CD4-positive, alpha-beta T cell treated with Interferon alpha-2 for 1 hour (primary cell): ENCODE data around the gene KRT86.
"Not testable (repeated sequence)": the region's sequence is repeated elsewhere in the genome, so short reads cannot be mapped to it uniquely, and the experiment has no call there.

ENCODE experiments used
- DNase-seq, 2 donors: peaks; one replicate each; pipeline ENCODE4 v3.0.0-alpha.2; 2020 to 2022

The KRT86 gene

GRCh38 chr12:52238916-52239646 is 35.4 kb upstream of the KRT86 start:
- no peak for DNase-seq

- no peak for DNase-seq
These were observed 34.7 kb upstream of the KRT86 start for GRCh38 chr12:52239767-52240166.

DNA sequence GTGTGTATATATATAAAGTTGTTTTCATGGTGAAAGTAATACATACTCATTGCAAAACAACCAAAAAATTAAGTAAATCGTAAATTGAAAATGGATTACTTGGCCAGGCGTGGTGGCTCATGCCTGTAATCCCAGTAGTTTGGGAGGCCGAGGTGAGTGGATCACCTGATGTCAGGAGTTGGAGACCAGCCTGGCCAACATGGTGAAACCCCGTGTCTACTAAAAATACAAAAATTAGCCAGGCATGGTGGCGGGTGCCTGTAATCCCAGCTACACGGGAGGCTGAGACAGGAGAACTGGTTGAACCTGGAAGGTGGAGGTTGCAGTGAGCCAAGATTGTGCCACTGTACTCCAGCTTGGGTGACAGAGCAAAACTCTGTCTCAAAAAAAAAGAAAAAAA is 34.2 kb upstream of the KRT86 start:
- not testable (repeated sequence) for DNase-seq

DNA sequence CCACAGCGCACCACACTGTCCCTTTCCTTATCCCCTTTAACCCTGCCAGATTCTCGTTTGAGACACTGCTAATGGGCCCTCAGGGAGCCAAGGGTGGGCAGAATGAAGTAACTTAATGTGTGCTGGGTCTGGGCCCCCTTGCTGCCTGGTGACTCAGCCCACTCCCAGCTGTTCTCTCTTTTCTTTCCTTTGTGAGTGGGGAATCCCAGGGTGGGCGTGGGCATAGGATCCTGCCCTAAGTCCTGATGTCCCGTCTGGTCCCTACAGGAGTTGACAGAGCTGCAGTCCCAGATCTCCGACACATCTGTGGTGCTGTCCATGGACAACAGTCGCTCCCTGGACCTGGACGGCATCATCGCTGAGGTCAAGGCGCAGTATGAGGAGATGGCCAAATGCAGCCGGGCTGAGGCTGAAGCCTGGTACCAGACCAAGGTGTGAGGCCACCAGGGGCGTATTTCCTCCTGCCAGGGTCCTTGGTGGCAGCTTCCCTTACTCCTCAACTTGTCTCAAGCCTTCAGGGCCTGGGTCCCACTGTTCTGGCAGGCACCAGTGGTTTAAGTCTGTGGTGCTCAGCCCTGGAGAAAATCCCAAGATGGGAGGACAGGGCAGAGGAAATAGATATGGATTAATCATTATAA is 33.1 kb upstream of the KRT86 start:
- no peak for DNase-seq

- DNase-seq = no peak
These were observed 31.8 kb upstream of the KRT86 start for GRCh38 chr12:52242442-52243258.

GRCh38 chr12:52243259-52243855 is 31.1 kb upstream of the KRT86 start:
- no peak for DNase-seq

DNA sequence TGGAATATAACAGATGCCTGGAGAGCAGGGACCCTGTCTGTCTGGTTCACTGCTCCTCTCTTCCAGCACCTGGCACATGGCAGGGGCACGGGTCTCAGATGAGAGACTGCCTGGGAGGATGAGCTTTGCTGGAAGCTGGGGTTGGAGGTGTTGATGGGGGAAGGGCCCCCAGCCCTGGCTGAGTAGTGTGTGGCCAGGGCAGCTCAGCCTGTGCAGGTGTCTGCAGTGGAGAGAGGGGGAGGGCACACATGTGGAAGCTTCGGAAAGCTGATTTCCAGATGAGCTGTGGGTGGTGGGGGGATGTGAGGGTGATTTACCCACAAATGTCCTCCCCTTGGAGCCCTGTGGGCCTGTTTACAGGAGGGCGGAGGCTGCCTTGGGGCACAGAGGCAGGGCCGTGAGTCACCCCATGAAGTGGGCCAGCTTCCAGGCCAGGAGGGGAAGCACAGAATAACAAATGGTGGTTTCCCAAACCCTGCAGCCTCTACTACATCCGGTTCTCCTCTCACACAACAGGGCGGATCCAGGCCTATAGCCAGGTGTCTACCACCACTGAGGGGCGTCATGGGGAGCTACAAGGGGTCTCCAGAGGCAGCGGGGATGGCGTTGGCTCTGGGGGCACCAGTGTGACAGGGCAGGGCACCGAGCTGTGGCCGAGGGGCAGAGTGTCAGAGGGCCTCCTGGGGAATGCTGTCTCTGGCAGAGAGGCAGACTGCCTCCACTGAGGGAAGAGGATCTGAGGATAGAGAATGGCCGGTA is 30.4 kb upstream of the KRT86 start:
- peak; percentile 58 to 60 for DNase-seq

DNA sequence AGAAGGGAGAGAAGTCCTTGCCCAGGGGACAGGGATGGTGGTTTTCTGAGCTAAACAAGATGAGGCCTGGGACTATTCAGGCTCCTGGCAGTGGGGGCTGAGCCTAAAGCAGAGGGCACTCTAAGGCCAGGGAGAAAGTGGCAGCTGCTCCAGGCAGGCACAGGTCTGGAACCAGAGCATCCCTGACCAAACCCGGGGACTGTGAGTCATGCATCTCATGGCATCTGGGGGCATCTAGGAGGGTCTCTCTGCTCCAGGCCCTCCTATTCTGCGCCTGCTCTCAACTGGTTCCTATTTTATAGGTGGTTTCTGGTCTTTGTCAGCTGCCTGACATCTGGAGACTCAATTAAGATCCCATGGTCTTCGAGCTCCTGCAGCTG is 29.8 kb upstream of the KRT86 start:
- no peak for DNase-seq

- no peak for DNase-seq
These were observed 29.0 kb upstream of the KRT86 start for GRCh38 chr12:52245259-52245961.

DNA sequence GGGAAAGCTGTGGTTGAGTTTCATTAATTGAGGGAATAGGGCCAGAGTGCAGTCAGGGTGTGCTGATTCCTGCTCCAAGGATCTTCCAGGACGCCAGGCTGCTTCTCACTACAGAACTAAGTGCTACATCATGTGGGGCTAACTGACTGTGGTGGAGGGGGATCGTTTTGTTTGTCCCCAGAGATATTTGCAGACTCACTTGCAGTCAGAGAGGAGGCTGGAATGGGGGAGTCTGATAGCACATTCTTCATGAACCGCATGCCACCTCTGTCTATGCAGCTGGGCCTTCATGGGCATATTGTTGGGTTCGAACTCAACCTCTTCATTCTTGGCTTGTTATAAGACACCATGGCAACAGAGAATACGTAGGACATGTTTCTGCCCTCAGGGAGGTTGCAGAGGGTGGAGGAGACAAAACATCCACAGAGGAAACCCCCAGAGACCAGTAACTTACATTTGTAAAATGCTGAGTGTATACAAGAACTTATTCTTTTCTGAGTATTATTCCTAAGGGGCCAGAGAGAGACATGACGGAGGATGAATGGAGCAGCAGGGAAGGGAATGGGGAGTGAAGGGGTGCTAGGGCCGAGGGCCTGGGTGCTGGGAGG is 28.4 kb upstream of the KRT86 start:
- DNase-seq = no peak

DNA sequence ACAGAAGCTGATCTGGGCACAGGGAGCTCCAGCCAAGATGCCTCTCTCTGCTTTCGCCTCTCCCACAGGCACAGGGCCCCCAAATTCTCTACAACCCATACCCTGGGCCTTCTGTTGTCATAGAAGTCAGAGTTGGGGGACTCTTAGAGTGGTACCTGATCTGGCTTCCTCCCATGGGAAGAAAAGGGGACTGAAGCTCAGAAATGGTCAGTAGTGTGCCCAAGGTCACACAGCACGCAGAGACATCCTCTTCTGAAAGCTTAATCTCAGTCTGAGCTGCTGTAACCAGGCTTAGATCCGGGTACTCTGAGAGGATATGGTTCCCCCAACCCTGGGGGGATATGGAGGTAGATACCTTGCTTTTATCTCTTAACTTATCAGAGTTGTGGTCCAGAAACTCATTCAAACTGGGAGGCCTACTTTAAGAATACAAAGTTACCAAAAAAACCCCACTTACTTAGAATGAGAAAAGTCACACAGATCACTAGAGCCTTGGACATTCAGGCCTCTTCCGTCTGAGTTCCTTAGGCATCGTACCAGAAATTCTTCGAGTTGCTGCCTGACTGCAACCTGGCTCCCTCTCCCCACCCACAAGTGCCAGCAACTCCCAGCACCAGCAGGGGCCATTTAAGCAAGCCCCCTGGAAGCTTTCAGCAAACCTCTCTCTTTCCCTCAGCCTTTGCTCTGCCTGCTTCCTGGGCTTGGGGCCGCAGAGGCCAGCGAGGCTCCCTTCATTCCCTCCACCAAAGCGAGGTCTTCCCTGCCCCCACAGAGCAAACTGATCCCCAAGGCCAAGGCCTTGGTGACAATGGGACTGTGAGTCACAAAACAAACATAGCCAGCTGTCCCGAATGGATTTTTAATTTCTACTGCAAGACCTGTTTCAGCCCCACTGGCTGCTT is 27.5 kb upstream of the KRT86 start:
- no peak for DNase-seq

DNA sequence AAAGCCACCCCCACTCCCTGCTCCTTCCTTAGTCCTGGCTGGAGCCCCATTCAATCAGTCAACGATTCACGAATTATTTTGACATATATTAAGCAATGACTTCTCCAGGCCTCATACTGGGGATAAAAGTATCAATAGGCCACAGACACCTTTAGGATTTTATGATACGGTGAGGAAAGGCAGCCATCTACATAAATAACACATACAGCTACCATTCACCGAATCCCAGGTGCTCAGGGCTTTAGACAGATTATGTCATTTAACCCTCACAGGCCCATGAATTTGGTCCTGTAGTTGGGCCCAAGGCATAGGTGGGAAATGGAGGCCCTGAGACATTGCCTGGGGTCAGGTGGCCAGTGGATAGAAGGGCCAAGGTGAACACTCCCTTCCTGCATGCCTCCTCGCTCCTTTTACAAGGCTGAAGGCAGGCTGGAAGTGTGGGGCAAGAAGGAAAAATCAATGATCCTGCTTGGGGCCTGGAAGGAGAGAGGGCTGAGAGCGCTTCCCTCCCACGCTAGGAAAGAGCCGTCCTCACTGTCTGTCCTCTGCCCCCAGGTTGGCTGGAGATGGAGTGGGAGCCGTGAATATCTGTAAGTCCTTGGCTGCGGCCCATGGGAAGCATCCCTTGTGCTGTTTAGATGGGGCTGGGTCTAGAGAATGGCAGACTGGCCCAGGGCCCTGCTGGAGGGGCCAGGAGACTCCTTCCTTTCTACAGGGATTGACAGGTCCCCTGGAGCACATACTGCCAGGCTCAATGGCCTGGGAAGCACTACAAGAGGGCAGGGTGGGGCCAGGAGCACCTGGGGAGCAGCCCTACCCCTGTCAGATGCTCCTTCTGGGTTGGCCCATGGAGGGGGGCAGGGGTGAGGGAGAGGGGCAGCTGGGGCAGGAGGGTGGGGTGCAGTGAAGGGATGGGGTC is 26.6 kb upstream of the KRT86 start:
- no peak for DNase-seq

GRCh38 chr12:52248541-52249461 is 25.6 kb upstream of the KRT86 start:
- DNase-seq = no peak

DNA sequence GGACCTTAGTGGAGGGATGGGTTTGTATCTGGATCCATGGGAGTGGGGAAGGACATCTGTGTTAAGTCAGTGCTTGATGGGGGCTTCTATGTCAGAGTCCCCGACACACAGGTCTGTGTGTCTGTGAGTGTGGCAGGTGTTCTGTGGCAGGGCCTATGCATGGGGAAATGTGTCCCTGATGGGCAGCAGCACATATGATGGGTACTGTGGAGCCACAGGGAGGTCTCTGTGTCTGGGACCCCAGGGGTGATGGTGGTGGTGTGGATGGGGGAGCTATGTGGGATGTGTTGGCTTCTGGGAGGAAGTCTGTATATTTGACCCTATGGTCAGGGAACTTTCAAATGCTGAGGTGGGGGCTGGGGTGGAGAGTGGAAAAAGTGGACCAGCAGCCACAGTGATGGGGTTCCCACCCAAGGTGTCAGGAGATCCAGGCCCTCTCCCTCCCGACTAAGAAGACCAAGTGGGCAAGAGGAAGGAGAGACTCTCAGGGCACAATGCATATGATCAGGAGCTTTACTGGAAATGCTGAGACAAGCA is 24.9 kb upstream of the KRT86 start:
- DNase-seq = no peak

- DNase-seq = no peak
These were observed 24.1 kb upstream of the KRT86 start for GRCh38 chr12:52250048-52250990.

DNA sequence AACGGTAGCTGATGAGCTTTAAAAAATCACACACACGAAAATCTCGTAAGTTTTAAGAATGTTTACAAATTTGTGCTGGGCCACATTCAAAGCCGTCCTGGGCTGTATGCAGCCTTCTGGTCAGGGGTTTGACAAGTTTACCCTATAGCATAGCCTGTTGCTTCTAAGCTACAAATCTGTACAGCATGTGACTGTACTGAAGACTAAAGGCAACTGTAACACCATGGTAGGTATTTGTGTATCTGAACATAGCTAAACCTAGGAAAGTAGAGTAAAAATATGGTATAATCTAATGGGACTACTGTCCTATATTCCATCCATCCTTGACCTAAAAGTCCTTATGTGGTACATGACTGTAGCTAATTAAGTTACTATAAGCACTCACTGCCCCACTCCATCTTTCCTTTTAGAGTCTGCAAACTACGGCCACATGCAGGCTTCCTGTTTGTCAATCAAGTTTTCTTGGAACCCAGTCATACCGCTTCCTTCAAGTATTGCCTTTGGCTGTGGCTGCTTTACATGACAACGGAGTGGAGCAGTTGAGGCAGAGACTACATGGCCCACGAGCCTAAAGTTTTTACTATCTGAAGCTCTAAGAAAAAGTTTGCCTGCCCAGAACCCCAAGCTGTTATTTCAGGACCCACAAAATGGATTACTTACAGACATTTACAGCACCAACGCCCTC is 22.9 kb upstream of the KRT86 start:
- DNase-seq = peak in 1 of 2 donors; percentile 5
